ENCODE results near the gene FBXL16. TPM values are rescaled to one million over a fixed set of nuclear protein-coding genes. Genes with fewer than 3 reads are reported as not detected.

FBXL16 gene
- total and polyA plus RNA-seq, 2 of the 13 experiments (the other 11 are each of a cell fraction or from before 2014, with no cell fraction given) = 0.22 to 2.0 TPM

DNA sequence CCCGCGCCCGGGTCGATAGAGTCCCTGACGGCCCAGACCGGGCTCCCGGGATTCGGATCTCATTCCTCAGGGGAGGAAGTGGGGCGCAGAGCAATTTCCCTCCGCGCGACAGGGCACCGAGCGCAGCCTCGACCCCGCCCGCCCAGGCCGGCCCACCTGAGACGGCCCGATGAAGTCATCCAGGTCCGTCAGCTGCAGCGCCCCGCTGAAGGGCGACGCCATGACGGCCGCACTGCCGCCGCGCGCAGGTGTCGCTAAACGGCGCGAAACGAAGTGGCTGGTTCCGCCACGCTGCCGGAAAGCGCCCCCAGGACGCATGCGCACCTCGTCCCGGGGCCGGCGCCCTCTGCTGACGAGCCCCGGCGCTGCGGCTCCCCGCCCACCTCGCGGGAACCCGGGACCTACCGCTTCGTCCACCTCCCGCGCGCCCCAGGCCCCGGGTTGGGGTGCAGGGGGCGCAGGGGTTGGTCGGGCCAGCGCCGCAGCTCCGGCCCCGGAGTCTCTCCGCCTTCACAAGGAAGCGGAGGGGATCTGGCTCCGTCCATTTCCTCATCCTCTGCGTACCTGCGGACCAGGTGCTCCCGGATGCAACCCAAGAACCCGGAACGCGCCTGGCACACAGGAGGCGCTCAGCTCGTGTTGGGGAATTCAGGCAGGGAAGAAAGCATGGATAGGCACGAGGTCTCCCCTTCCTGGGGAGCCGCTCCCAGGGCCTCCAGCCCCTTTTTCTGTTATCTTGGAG is 35.3 kb upstream of the FBXL16 start, which contains the start of gene CIAO3 (continued):
- peak; percentile 95 for TF ChIP-seq ATF7-NPFF (CRISPR knock-in tag; IDR thresholded peaks at IDR 0.05; ENCODE audit: low read depth)
- no peak for TF ChIP-seq ZNF740 (CRISPR knock-in tag; IDR thresholded peaks at IDR 0.05)
- TF ChIP-seq, protein P1, sequence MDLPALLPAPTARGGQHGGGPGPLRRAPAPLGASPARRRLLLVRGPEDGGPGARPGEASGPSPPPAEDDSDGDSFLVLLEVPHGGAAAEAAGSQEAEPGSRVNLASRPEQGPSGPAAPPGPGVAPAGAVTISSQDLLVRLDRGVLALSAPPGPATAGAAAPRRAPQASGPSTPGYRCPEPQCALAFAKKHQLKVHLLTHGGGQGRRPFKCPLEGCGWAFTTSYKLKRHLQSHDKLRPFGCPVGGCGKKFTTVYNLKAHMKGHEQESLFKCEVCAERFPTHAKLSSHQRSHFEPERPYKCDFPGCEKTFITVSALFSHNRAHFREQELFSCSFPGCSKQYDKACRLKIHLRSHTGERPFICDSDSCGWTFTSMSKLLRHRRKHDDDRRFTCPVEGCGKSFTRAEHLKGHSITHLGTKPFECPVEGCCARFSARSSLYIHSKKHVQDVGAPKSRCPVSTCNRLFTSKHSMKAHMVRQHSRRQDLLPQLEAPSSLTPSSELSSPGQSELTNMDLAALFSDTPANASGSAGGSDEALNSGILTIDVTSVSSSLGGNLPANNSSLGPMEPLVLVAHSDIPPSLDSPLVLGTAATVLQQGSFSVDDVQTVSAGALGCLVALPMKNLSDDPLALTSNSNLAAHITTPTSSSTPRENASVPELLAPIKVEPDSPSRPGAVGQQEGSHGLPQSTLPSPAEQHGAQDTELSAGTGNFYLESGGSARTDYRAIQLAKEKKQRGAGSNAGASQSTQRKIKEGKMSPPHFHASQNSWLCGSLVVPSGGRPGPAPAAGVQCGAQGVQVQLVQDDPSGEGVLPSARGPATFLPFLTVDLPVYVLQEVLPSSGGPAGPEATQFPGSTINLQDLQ (CRISPR knock-in tag; IDR thresholded peaks at IDR 0.05) = no peak; the same call in none of the 2 replicates
- TF ChIP-seq ZBTB38 (CRISPR knock-in tag; IDR thresholded peaks at IDR 0.05) = peak; percentile 86
- no peak for TF ChIP-seq U2AF2 (IDR thresholded peaks at IDR 0.05; ENCODE audit: low read depth, low read length)
- TF ChIP-seq ASH2L (IDR thresholded peaks at IDR 0.05; ENCODE audit: insufficient read length, low read depth, low read length) = peak; percentile 28
- no peak for TF ChIP-seq ZNF619 (CRISPR knock-in tag; IDR thresholded peaks at IDR 0.05)
- TF ChIP-seq FOXP1 (IDR thresholded peaks at IDR 0.05) = no peak
- 0 out of 2 replicates have a peak, but pooled peaks have one; percentile 18 for TF ChIP-seq FOXP1 (CRISPR knock-in tag; IDR thresholded peaks at IDR 0.05)
- peak; percentile 55; the same call in 1 of the 2 replicates for TF ChIP-seq FOSL2 (CRISPR knock-in tag; IDR thresholded peaks at IDR 0.05)
- TF ChIP-seq ZNF761 (CRISPR knock-in tag; conservative IDR thresholded peaks at IDR 0.05) = 0 out of 2 replicates have a peak, but pooled peaks have one; percentile 68
- peak; percentile 73; the same call in 1 of the 2 replicates for TF ChIP-seq KMT2B (CRISPR knock-in tag; IDR thresholded peaks at IDR 0.05)
- TF ChIP-seq KDM3A (CRISPR knock-in tag; IDR thresholded peaks at IDR 0.05; ENCODE audit: low read depth) = peak; percentile 82; the same call in 1 of the 2 replicates
- peak; percentile 93 for TF ChIP-seq TARDBP (CRISPR knock-in tag; IDR thresholded peaks at IDR 0.05)
- no peak for TF ChIP-seq SOX13 (IDR thresholded peaks at IDR 0.05)
- peak in 1 of 2 experiments; percentile 6; a peak in 1 of 4 replicates for TF ChIP-seq SOX13 (CRISPR knock-in tag; conservative IDR thresholded peaks at IDR 0.05 in 1 of 2, IDR thresholded peaks at IDR 0.05 in 1 of 2)
- TF ChIP-seq CBX5 (CRISPR knock-in tag; IDR thresholded peaks at IDR 0.05; ENCODE audit: borderline replicate concordance) = 0 out of 2 replicates have a peak, but pooled peaks have one; percentile 50
- no peak for TF ChIP-seq SRF (IDR thresholded peaks at IDR 0.05; ENCODE audit: low read depth, low read length)
- TF ChIP-seq XRCC5 (optimal IDR thresholded peaks at IDR 0.05; ENCODE audit: low read length) = peak; percentile 75
- peak; percentile 44 for TF ChIP-seq ETV5 (CRISPR knock-in tag; IDR thresholded peaks at IDR 0.05; ENCODE audit: borderline replicate concordance)
- TF ChIP-seq THAP8 (CRISPR knock-in tag; IDR thresholded peaks at IDR 0.05; ENCODE audit: borderline replicate concordance) = no peak; the same call in 1 of the 2 replicates
- peak; percentile 43; the same call in 1 of the 2 replicates for TF ChIP-seq ZBTB20 (CRISPR knock-in tag; IDR thresholded peaks at IDR 0.05; ENCODE audit: borderline replicate concordance, low read depth)
- TF ChIP-seq PAX8 (CRISPR knock-in tag; IDR thresholded peaks at IDR 0.05; ENCODE audit: borderline replicate concordance) = 0 out of 2 replicates have a peak, but pooled peaks have one; percentile 68
- 0 out of 2 replicates have a peak, but pooled peaks have one; percentile 29 for TF ChIP-seq SIX4 (CRISPR knock-in tag; IDR thresholded peaks at IDR 0.05)
- no peak for TF ChIP-seq ZBTB8A (CRISPR knock-in tag; IDR thresholded peaks at IDR 0.05; ENCODE audit: borderline replicate concordance, low read depth)
- TF ChIP-seq, protein P2, sequence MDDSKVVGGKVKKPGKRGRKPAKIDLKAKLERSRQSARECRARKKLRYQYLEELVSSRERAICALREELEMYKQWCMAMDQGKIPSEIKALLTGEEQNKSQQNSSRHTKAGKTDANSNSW (CRISPR knock-in tag; IDR thresholded peaks at IDR 0.05; ENCODE audit: borderline replicate concordance) = no peak
- peak; percentile 90 for TF ChIP-seq KAT7 (CRISPR knock-in tag; IDR thresholded peaks at IDR 0.05; ENCODE audit: borderline replicate concordance)
